ENCODE data around the gene IL26. TPM values are rescaled to one million over a fixed set of nuclear protein-coding genes. Genes with fewer than 3 reads are reported as not detected.
A peak's percentile ranks its signal among the peaks of the same experiment; 100 is the strongest.

IL26 gene
- total RNA-seq, 2 donors from 2014 or later, result not detected

GRCh38 chr12:68242777-68243176 is 17.2 kb upstream of the IL26 start:
- intact Hi-C loops (cut with DNase I), result no loop called here
- Histone ChIP-seq H3K4me3 (no peak overlapping the region), H3K9me3 (no peaks in the 10 kb centered on the region), H3K27me3 (replicated peaks; ENCODE audit: insufficient read depth) (no peaks in the 10 kb centered on the region), H3K27ac (no peak overlapping the region), H3K36me3 (no peaks in the 10 kb centered on the region), H3K4me1 (replicated peaks) (no peaks in the 10 kb centered on the region)
- TF ChIP-seq CTCF (IDR thresholded peaks at IDR 0.05), result no peak
- TF ChIP-seq POLR2AphosphoS5 (IDR thresholded peaks at IDR 0.05), result no peak
- TF ChIP-seq POLR2A (IDR thresholded peaks at IDR 0.05), result no peak
- no peak for DNase-seq (ENCODE audit: low spot score)

- no peak for DNase-seq (ENCODE audit: low spot score)
- peak overlapping the region; percentile 16 to 24 for H3K27ac ChIP-seq
- TF ChIP-seq POLR2AphosphoS5 (IDR thresholded peaks at IDR 0.05) (peak; percentile 29), CTCF (IDR thresholded peaks at IDR 0.05) (no peak)
- H3K9me3 ChIP-seq, result no peaks in the 10 kb centered on the region
- no peaks in the 10 kb centered on the region for H3K36me3 ChIP-seq
- WGBS, result 25% methylated on average over 1 of the region's 1 CpG
- intact Hi-C loops (cut with DNase I), result no loop called here
- no peaks in the 10 kb centered on the region for H3K27me3 ChIP-seq (replicated peaks; ENCODE audit: insufficient read depth)
- no peaks in the 10 kb centered on the region for H3K4me1 ChIP-seq (replicated peaks)
- H3K4me3 ChIP-seq, result no peak overlapping the region
Observed at GRCh38 chr12:68240975-68241374, 15.4 kb upstream of the IL26 start.

- DNase-seq (ENCODE audit: low spot score), result no peak
- no peak overlapping the region for H3K27ac ChIP-seq
- H3K4me1 ChIP-seq (replicated peaks), result no peaks in the 10 kb centered on the region
- TF ChIP-seq POLR2AphosphoS5 (IDR thresholded peaks at IDR 0.05) (no peak), CTCF (IDR thresholded peaks at IDR 0.05) (no peak), POLR2A (IDR thresholded peaks at IDR 0.05) (no peak)
- no peaks in the 10 kb centered on the region for H3K27me3 ChIP-seq (replicated peaks; ENCODE audit: insufficient read depth)
- no peaks in the 10 kb centered on the region for H3K9me3 ChIP-seq
- 12% methylated on average over 1 of the region's 1 CpG for WGBS
- no peaks in the 10 kb centered on the region for H3K36me3 ChIP-seq
- intact Hi-C loops (cut with DNase I), result no loop called here
- no peak overlapping the region for H3K4me3 ChIP-seq
Observed at GRCh38 chr12:68240079-68240478, 14.5 kb upstream of the IL26 start.

- Histone ChIP-seq H3K4me1 (replicated peaks) (no peaks in the 10 kb centered on the region), H3K27ac (no peak overlapping the region), H3K27me3 (replicated peaks; ENCODE audit: insufficient read depth) (no peaks in the 10 kb centered on the region), H3K36me3 (no peaks in the 10 kb centered on the region), H3K9me3 (no peaks in the 10 kb centered on the region), H3K4me3 (no peak overlapping the region)
- intact Hi-C loops (cut with DNase I), result loop anchor here (5.0 kb wide), 1 partner anchor 78 kb away; no protein-coding TSS in a partner anchor
- WGBS, result 71% methylated on average over 6 of the region's 6 CpGs
- TF ChIP-seq POLR2AphosphoS5 (IDR thresholded peaks at IDR 0.05) (no peak), POLR2A (IDR thresholded peaks at IDR 0.05) (no peak)
- no peak for DNase-seq (ENCODE audit: low spot score)
Observed at GRCh38 chr12:68239309-68239982, 13.8 kb upstream of the IL26 start.

- WGBS, result 42% methylated on average over 2 of the region's 2 CpGs
- H3K4me1 ChIP-seq (replicated peaks), result no peaks in the 10 kb centered on the region
- H3K36me3 ChIP-seq, result no peaks in the 10 kb centered on the region
- no peak overlapping the region for H3K27ac ChIP-seq
- H3K9me3 ChIP-seq, result no peaks in the 10 kb centered on the region
- no peaks in the 10 kb centered on the region for H3K27me3 ChIP-seq (replicated peaks; ENCODE audit: insufficient read depth)
- no peak for TF ChIP-seq POLR2A (IDR thresholded peaks at IDR 0.05)
- TF ChIP-seq POLR2AphosphoS5 (IDR thresholded peaks at IDR 0.05), result no peak
- no peak for TF ChIP-seq CTCF (IDR thresholded peaks at IDR 0.05)
- DNase-seq (ENCODE audit: low spot score), result no peak
- intact Hi-C loops (cut with DNase I), result loop anchor here (5.0 kb wide), 1 partner anchor 80 kb away; no protein-coding TSS in a partner anchor
- no peak overlapping the region for H3K4me3 ChIP-seq
Observed at GRCh38 chr12:68237619-68238018, 12.0 kb upstream of the IL26 start.
